B cell (primary cell): ENCODE results near the gene SLC39A13. TPM values are rescaled to one million over a fixed set of nuclear protein-coding genes. Genes with fewer than 3 reads are reported as not detected.
A peak's percentile ranks its signal among the peaks of the same experiment; 100 is the strongest.

Experiments used
- ATAC-seq: fragments of 200-7000 bp; cut with Tn5 transposase; one replicate; pipeline ENCODE4 v1.10.0; 2021; ENCODE audit warnings: low read depth, mild to moderate bottlenecking, moderate number of reproducible peaks, moderate library complexity
- CTCF ChIA-PET: fragments of 350-600 bp; sonication (Branson Sonifier 250); formaldehyde crosslinking; loops from one replicate; lab custom pipeline; 2021; ENCODE audit warnings: antibody characterized with exemption, inconsistent platforms; lab: Charles Lee
- POLR2A ChIA-PET: fragments of 350-600 bp; sonication (Branson Sonifier 250); formaldehyde crosslinking; loops from one replicate; lab custom pipeline; 2021; ENCODE audit warnings: antibody characterized with exemption; lab: Charles Lee
- DNase-seq: peaks from one replicate; pipeline ENCODE4 v3.0.0; 2013
- H2AFZ ChIP-seq: 2 replicates; pipeline ENCODE4 v1.6.1; 2012; ENCODE audit warnings: mild to moderate bottlenecking, low read depth, low read length; ENCODE audit not compliant: insufficient read depth, poor library complexity, severe bottlenecking
- H3K27ac ChIP-seq, 2 donors: 1 replicate in 1 of 2; 2 replicates in 1 of 2; pipeline ENCODE4 v1.5.1; 2012 to 2013; ENCODE audit warnings: low read length in 2 of 2, mild to moderate bottlenecking in 2 of 2, moderate library complexity in 1 of 2
- H3K27me3 ChIP-seq, 4 experiments: fragments of 200-600 bp in 1 of 4; sonication (generic) in 1 of 4; replicated peaks in 1 of 4; 1 replicate in 2 of 4; 2 replicates in 2 of 4; pipeline versions ENCODE4 v1.6.1 to v1.7.0; 2013 to 2016; ENCODE audit warnings: low read length in 3 of 4, mild to moderate bottlenecking in 2 of 4, mixed read lengths in 1 of 4, moderate library complexity in 1 of 4; ENCODE audit not compliant: insufficient read depth in 4 of 4, control insufficient read depth in 3 of 4; ENCODE audit errors: control extremely low read depth in 1 of 4
- H3K36me3 ChIP-seq, 2 experiments: replicated peaks in 1 of 2; 1 replicate in 1 of 2; 2 replicates in 1 of 2; pipeline versions ENCODE4 v1.6.1 to v1.7.1; 2013; ENCODE audit warnings: low read length in 1 of 2; ENCODE audit not compliant: insufficient read depth in 2 of 2, control insufficient read depth in 1 of 2; ENCODE audit errors: control extremely low read depth in 1 of 2, extremely low read depth in 1 of 2
- H3K4me1 ChIP-seq, 2 donors: fragments of 200-600 bp in 1 of 2; sonication (generic) in 1 of 2; 1 replicate in 1 of 2; 2 replicates in 1 of 2; pipeline versions ENCODE4 v1.5.1 to v1.6.1; 2013 to 2017; ENCODE audit warnings: low read length in 2 of 2; ENCODE audit not compliant: control insufficient read depth in 2 of 2, insufficient read depth in 2 of 2
- H3K4me2 ChIP-seq: replicated peaks from 2 replicates; pipeline ENCODE3; 2012; ENCODE audit warnings: mild to moderate bottlenecking, low read depth, low read length; ENCODE audit not compliant: poor library complexity, severe bottlenecking
- H3K4me3 ChIP-seq, 5 experiments: fragments of 200-600 bp in 1 of 5; sonication (generic) in 1 of 5; 1 replicate in 3 of 5; 2 replicates in 2 of 5; pipeline versions ENCODE4 v1.5.1 to v1.7.0; 2011 to 2016; ENCODE audit warnings: low read length in 4 of 5, mild to moderate bottlenecking in 4 of 5, low read depth in 2 of 5, control low read depth in 1 of 5, moderate library complexity in 1 of 5; ENCODE audit not compliant: insufficient read depth in 1 of 5; ENCODE audit errors: control extremely low read depth in 1 of 5, extremely low read depth in 1 of 5
- H3K79me2 ChIP-seq: fragments of 200-600 bp; sonication (generic); one replicate; pipeline ENCODE4 v1.6.0; 2016; ENCODE audit warnings: low read length; ENCODE audit not compliant: control insufficient read depth, insufficient read depth
- H3K9ac ChIP-seq: fragments of 200-600 bp; sonication (generic); 2 replicates; pipeline ENCODE4 v1.6.1; 2017; ENCODE audit warnings: mild to moderate bottlenecking, low read length, moderate library complexity
- H3K9me3 ChIP-seq, 3 donors: one replicate each; pipeline versions ENCODE4 v1.6.1 to v1.7.1; 2013; ENCODE audit warnings: low read length in 2 of 3; ENCODE audit not compliant: control insufficient read depth in 2 of 3, insufficient read depth in 1 of 3; ENCODE audit errors: control extremely low read depth in 1 of 3
- H4K20me1 ChIP-seq: 2 replicates; pipeline ENCODE4 v1.6.0; 2012; ENCODE audit warnings: mild to moderate bottlenecking, low read length; ENCODE audit not compliant: insufficient read depth, control insufficient read depth, poor library complexity, severe bottlenecking
- H3K27ac Mint-ChIP-seq: one replicate; pipeline ENCODE4 v1.8.0; 2021; ENCODE audit warnings: mixed read lengths
- H3K27me3 Mint-ChIP-seq: one replicate; pipeline ENCODE4 v1.8.0; 2021; ENCODE audit warnings: mixed read lengths
- H3K4me1 Mint-ChIP-seq: one replicate; pipeline ENCODE4 v1.8.0; 2021; ENCODE audit warnings: mixed read lengths
- H3K4me3 Mint-ChIP-seq: one replicate; pipeline ENCODE4 v1.8.0; 2021; ENCODE audit warnings: mixed read lengths
- H3K9me3 Mint-ChIP-seq: one replicate; pipeline ENCODE4 v1.8.0; 2022; ENCODE audit warnings: mixed read lengths; ENCODE audit not compliant: insufficient read depth
- CTCF ChIP-seq: fragments of 200-600 bp; IDR thresholded peaks from one replicate; pipeline ENCODE4 v1.8.0; 2022; ENCODE audit warnings: antibody characterized with exemption, mild to moderate bottlenecking
- EZH2 ChIP-seq: IDR thresholded peaks from 2 replicates; pipeline ENCODE4 v1.6.1; 2012; ENCODE audit warnings: borderline replicate concordance, low read depth, mild to moderate bottlenecking, moderate library complexity, low read length; ENCODE audit not compliant: insufficient read depth, poor library complexity, severe bottlenecking
- WGBS: methylation state at CpG from one replicate; pipeline ENCODE4 v1.1.5; 2013; ENCODE audit warnings: missing lambda C conversion rate; ENCODE audit not compliant: insufficient coverage; 5-methylcytosine and 5-hydroxymethylcytosine counted together
- intact Hi-C: fragments of 100-400 bp; cut with micrococcal nuclease; formaldehyde crosslinking; loops from one replicate; pipeline ENCODE4 v1.10.0; 2022
- polyA plus RNA-seq: library from polyadenylated mRNA; depleted of rRNA; stranded (reverse); fragments of >200 nt; gene quantifications from 2 replicates; pipeline ENCODE4 v1.2.3, GENCODE V29; 2012
- small RNA-seq: library from RNA; depleted of rRNA; stranded (forward); fragments of <200 nt; gene quantifications from one replicate; pipeline ENCODE3, GENCODE V24; 2012; ENCODE audit warnings: low replicate concordance, low read depth; ENCODE audit not compliant: insufficient read length
- total RNA-seq, 2 donors: library from RNA; stranded (reverse); fragments of 120-200 nt in 1 of 2; gene quantifications; 1 replicate in 1 of 2; 2 replicates in 1 of 2; pipeline versions ENCODE4 v1.2.3 to v1.2.4, GENCODE V29; 2013 to 2022

Gene SLC39A13
- total and polyA plus RNA-seq, 2 donors (not counting 1 experiment from before 2014, with no cell fraction given) = 33.0 to 55.7 TPM

DNA sequence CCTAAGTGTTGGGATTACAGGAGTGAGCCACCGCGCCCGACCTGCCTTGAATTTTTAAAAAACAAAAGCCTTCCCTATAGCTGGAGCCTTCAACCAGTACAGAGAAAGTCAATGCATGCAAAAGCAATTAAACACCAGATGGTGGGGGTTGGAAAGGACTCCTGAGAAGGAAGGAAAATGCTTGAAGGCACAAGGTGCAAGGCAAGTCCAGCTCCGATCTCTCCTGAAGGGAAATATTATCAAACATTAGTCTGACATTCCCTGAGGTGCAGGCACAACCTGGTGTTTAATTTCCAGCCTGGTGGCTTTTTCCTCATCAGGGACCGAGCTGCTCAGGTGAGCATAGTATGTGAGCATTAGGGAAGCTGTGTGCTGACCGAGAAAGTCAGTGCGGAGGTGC is 53.5 kb downstream of the SLC39A13 start:
- no peak overlapping the region for H2AFZ ChIP-seq
- H3K27me3 ChIP-seq = no peaks in the 10 kb centered on the region
- H3K79me2 ChIP-seq = no peaks in the 10 kb centered on the region
- peaks cover 2% of the 10 kb centered on the region for H4K20me1 ChIP-seq
- DNase-seq (no peak), ATAC-seq (no peak)
- CTCF ChIA-PET = no interaction called here
- Mint-ChIP-seq H3K9me3 (no peaks in the 10 kb centered on the region), H3K27ac (no peak overlapping the region), H3K27me3 (no peaks in the 10 kb centered on the region), H3K4me1 (no peaks in the 10 kb centered on the region), H3K4me3 (no peak overlapping the region)
- POLR2A ChIA-PET = no interaction called here
- H3K9ac ChIP-seq = no peak overlapping the region
- H3K4me1 ChIP-seq = no peaks in the 10 kb centered on the region
- TF ChIP-seq CTCF = no peak
- TF ChIP-seq EZH2 = no peak
- no peaks in the 10 kb centered on the region for H3K9me3 ChIP-seq
- H3K4me3 ChIP-seq = no peak overlapping the region
- H3K27ac ChIP-seq = no peak overlapping the region
- H3K4me2 ChIP-seq = no peak overlapping the region
- WGBS = 89% methylated on average over 3 of the region's 7 CpGs
- H3K36me3 ChIP-seq = peaks cover 3 to 34% of the 10 kb centered on the region in 2 experiments
- intact Hi-C loops = no loop called here

DNA sequence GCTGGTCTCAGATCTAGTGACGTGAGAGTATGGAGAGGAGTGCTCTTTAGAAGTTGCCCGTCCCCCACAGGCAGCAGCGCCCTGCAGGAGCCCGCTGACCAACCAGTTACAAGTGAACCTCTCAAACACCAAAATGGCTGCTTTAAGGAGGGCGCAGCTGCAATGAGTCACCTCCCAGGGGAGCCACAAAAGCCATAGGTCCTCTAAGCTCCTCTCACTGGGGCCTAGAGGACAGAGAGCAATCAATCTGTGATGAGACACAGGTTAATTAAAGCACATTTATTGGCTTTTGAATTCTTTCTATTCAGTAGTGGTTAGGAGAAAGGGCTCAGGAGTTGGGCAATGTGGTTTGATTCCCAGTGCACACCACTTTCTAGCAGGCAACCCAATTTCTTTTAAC is 56.1 kb downstream of the SLC39A13 start:
- ATAC-seq = no peak
- H3K79me2 ChIP-seq = peaks cover 14% of the 10 kb centered on the region

More for the DNA sequence above, 56.1 kb downstream of the SLC39A13 start:
- H3K4me2 ChIP-seq = no peak overlapping the region
- POLR2A ChIA-PET = no interaction called here
- H3K27me3 Mint-ChIP-seq = no peaks in the 10 kb centered on the region
- peak overlapping the region; percentile 56 for H3K27ac Mint-ChIP-seq
- H3K4me3 Mint-ChIP-seq = no peak overlapping the region
- WGBS = 89% methylated on average over 2 of the region's 5 CpGs
- H3K27ac ChIP-seq = no peak overlapping the region
- no peaks in the 10 kb centered on the region for H3K9me3 Mint-ChIP-seq
- H3K9me3 ChIP-seq = no peaks in the 10 kb centered on the region
- no peak for DNase-seq
- no peaks in the 10 kb centered on the region for H3K4me1 Mint-ChIP-seq
- H4K20me1 ChIP-seq = peaks cover 15% of the 10 kb centered on the region
- no peak overlapping the region for H3K9ac ChIP-seq
- CTCF ChIA-PET = interaction anchor here (1.6 kb wide), 1 partner anchor 10 kb away, joined by 6 read pairs; no protein-coding TSS in a partner anchor
- no peak for TF ChIP-seq CTCF
- TF ChIP-seq EZH2 = no peak
- no peaks in the 10 kb centered on the region for H3K4me1 ChIP-seq
- intact Hi-C loops = no loop called here
- H3K4me3 ChIP-seq = no peak overlapping the region
- H3K36me3 ChIP-seq = peaks cover 1 to 46% of the 10 kb centered on the region in 2 experiments
- no peaks in the 10 kb centered on the region for H3K27me3 ChIP-seq
- H2AFZ ChIP-seq = no peak overlapping the region

Small RNA genes lying within 50 kb of the gene (small RNA-seq; reads per million reads assigned to genes)
- not detected for gene MIR4487

Other genes with a start within 250 kb of the SLC39A13 start
- 200 and 214 TPM in 2 replicates for gene ARFGAP2, start 231.7 kb upstream of the SLC39A13 start, total RNA-seq
- gene ARFGAP2, start 231.7 kb upstream of the SLC39A13 start, polyA plus RNA-seq = 137 and 141 TPM in 2 replicates
- 1.3 and 2.1 TPM in 2 replicates for gene PACSIN3, start 222.2 kb upstream of the SLC39A13 start, total RNA-seq
- not detected in 2 replicates for gene PACSIN3, start 222.2 kb upstream of the SLC39A13 start, polyA plus RNA-seq
- 85.8 and 99.9 TPM in 2 replicates for gene DDB2, start 193.6 kb upstream of the SLC39A13 start, total RNA-seq
- 53.0 and 62.9 TPM in 2 replicates for gene DDB2, start 193.6 kb upstream of the SLC39A13 start, polyA plus RNA-seq
- 23.5 and 29.5 TPM in 2 replicates for gene ACP2, start 159.8 kb upstream of the SLC39A13 start, total RNA-seq
- gene ACP2, start 159.8 kb upstream of the SLC39A13 start, polyA plus RNA-seq = 10.2 and 16.3 TPM in 2 replicates
- gene NR1H3, start 150.6 kb upstream of the SLC39A13 start, total RNA-seq = 7.6 and 9.6 TPM in 2 replicates
- gene NR1H3, start 150.6 kb upstream of the SLC39A13 start, polyA plus RNA-seq = 6.8 and 8.4 TPM in 2 replicates
- gene MADD, start 138.5 kb upstream of the SLC39A13 start, total RNA-seq = 108 and 122 TPM in 2 replicates
- 56.8 and 59.2 TPM in 2 replicates for gene MADD, start 138.5 kb upstream of the SLC39A13 start, polyA plus RNA-seq
- 0.67 and 0.70 TPM in 2 replicates for gene MYBPC3, start 55.9 kb upstream of the SLC39A13 start, total RNA-seq
- gene MYBPC3, start 55.9 kb upstream of the SLC39A13 start, polyA plus RNA-seq = 1.4 and 1.5 TPM in 2 replicates
- gene SPI1, start 30.0 kb upstream of the SLC39A13 start, total RNA-seq = 98.3 and 98.8 TPM in 2 replicates
- gene SPI1, start 30.0 kb upstream of the SLC39A13 start, polyA plus RNA-seq = 119 and 156 TPM in 2 replicates
- 59.9 and 62.7 TPM in 2 replicates for gene PSMC3, start 17.8 kb downstream of the SLC39A13 start, total RNA-seq
- 36.7 and 47.7 TPM in 2 replicates for gene PSMC3, start 17.8 kb downstream of the SLC39A13 start, polyA plus RNA-seq
- gene RAPSN, start 40.5 kb downstream of the SLC39A13 start, total RNA-seq = 1.0 and 1.4 TPM in 2 replicates
- 0.25 and 0.42 TPM in 2 replicates for gene RAPSN, start 40.5 kb downstream of the SLC39A13 start, polyA plus RNA-seq
- 153 and 167 TPM in 2 replicates for gene CELF1, start 144.5 kb downstream of the SLC39A13 start, total RNA-seq
- 52.0 and 86.2 TPM in 2 replicates for gene CELF1, start 144.5 kb downstream of the SLC39A13 start, polyA plus RNA-seq
- 20.8 and 26.2 TPM in 2 replicates for gene PTPMT1, start 157.0 kb downstream of the SLC39A13 start, total RNA-seq
- 27.2 and 35.7 TPM in 2 replicates for gene PTPMT1, start 157.0 kb downstream of the SLC39A13 start, polyA plus RNA-seq
- gene KBTBD4, start 170.4 kb downstream of the SLC39A13 start, total RNA-seq = 20.3 and 20.7 TPM in 2 replicates
- 8.6 and 11.5 TPM in 2 replicates for gene KBTBD4, start 170.4 kb downstream of the SLC39A13 start, polyA plus RNA-seq
- 76.2 and 79.5 TPM in 2 replicates for gene NDUFS3, start 170.5 kb downstream of the SLC39A13 start, total RNA-seq
- 78.5 and 80.4 TPM in 2 replicates for gene NDUFS3, start 170.5 kb downstream of the SLC39A13 start, polyA plus RNA-seq
- 0.20 TPM in 1 of 2 replicates, not detected in the other for gene FAM180B, start 178.1 kb downstream of the SLC39A13 start, total RNA-seq
- 0.06 TPM in 1 of 2 replicates, not detected in the other for gene FAM180B, start 178.1 kb downstream of the SLC39A13 start, polyA plus RNA-seq
- gene C1QTNF4, start 185.8 kb downstream of the SLC39A13 start, total RNA-seq = not detected in 2 replicates
- 1.6 and 2.5 TPM in 2 replicates for gene C1QTNF4, start 185.8 kb downstream of the SLC39A13 start, polyA plus RNA-seq
- 26.9 and 30.9 TPM in 2 replicates for gene MTCH2, start 234.0 kb downstream of the SLC39A13 start, total RNA-seq
- gene MTCH2, start 234.0 kb downstream of the SLC39A13 start, polyA plus RNA-seq = 18.1 and 21.9 TPM in 2 replicates